GM23338 (cell line): ENCODE data around the gene CCNL1. TPM values are rescaled to one million over a fixed set of nuclear protein-coding genes. Genes with fewer than 3 reads are reported as not detected.

Experiments
- ATAC-seq: fragments of 200-7000 bp; cut with Tn5 transposase; 3 replicates; pipeline ENCODE4 v1.9.1; 2020
- DNase-seq: peaks from one replicate; pipeline ENCODE4 v3.0.0-alpha.2; 2015; ENCODE audit warnings: low spot score
- H2AFZ ChIP-seq: fragments of 200-600 bp; sonication (generic); 2 replicates; pipeline ENCODE4 v1.8.0; 2016; ENCODE audit warnings: antibody characterized with exemption, mild to moderate bottlenecking, moderate library complexity
- H3F3A ChIP-seq: fragments of 200-600 bp; sonication (generic); replicated peaks from 2 replicates; pipeline ENCODE4 v1.8.0; 2017; ENCODE audit warnings: antibody characterized with exemption, mixed run types, low read depth
- H3K27ac ChIP-seq: fragments of 200-600 bp; sonication (generic); 2 replicates; pipeline ENCODE4 v1.6.1; 2016; ENCODE audit warnings: low read depth
- H3K27me3 ChIP-seq: fragments of 200-600 bp; sonication (generic); 2 replicates; pipeline ENCODE4 v1.8.0; 2016; ENCODE audit warnings: mild to moderate bottlenecking, mixed run types, moderate library complexity; ENCODE audit not compliant: insufficient read depth
- H3K36me3 ChIP-seq: fragments of 200-600 bp; sonication (generic); 2 replicates; pipeline ENCODE4 v1.8.0; 2016; ENCODE audit warnings: mild to moderate bottlenecking; ENCODE audit not compliant: insufficient read depth
- H3K4me1 ChIP-seq: fragments of 200-600 bp; sonication (generic); 2 replicates; pipeline ENCODE4 v1.8.0; 2016; ENCODE audit warnings: mild to moderate bottlenecking, moderate library complexity; ENCODE audit not compliant: insufficient read depth
- H3K4me2 ChIP-seq: fragments of 200-600 bp; sonication (generic); 2 replicates; pipeline ENCODE4 v1.7.1; 2017; ENCODE audit warnings: mixed run types
- H3K4me3 ChIP-seq: fragments of 200-600 bp; sonication (generic); 2 replicates; pipeline ENCODE4 v1.6.1; 2016; ENCODE audit warnings: mixed run types
- H3K79me2 ChIP-seq: fragments of 200-600 bp; sonication (generic); replicated peaks from 2 replicates; pipeline ENCODE4 v1.8.0; 2017; ENCODE audit warnings: mild to moderate bottlenecking; ENCODE audit not compliant: insufficient read depth
- H3K9me2 ChIP-seq: fragments of 200-600 bp; sonication (generic); 2 replicates; pipeline ENCODE4 v1.8.0; 2017; ENCODE audit not compliant: insufficient read depth
- H4K20me1 ChIP-seq: fragments of 200-600 bp; sonication (generic); replicated peaks from 2 replicates; pipeline ENCODE4 v1.8.0; 2017; ENCODE audit warnings: mild to moderate bottlenecking; ENCODE audit not compliant: insufficient read depth
- H3K27ac Mint-ChIP-seq: 2 replicates; pipeline ENCODE4 v1.8.0; 2020; ENCODE audit warnings: inconsistent platforms, mild to moderate bottlenecking, moderate library complexity, mixed read lengths
- H3K27me3 Mint-ChIP-seq: 3 replicates; pipeline ENCODE4 v1.8.0; 2022; ENCODE audit warnings: low read depth, mild to moderate bottlenecking, moderate library complexity, mixed read lengths, inconsistent platforms; ENCODE audit not compliant: insufficient read depth, poor library complexity
- H3K36me3 Mint-ChIP-seq: 3 replicates; pipeline ENCODE4 v1.8.0; 2021; ENCODE audit warnings: low read depth, mild to moderate bottlenecking, inconsistent platforms, moderate library complexity, mixed read lengths
- H3K4me1 Mint-ChIP-seq: 3 replicates; pipeline ENCODE4 v1.8.0; 2020; ENCODE audit warnings: mild to moderate bottlenecking, inconsistent platforms, mixed read lengths
- H3K4me3 Mint-ChIP-seq: 3 replicates; pipeline ENCODE4 v1.8.0; 2021; ENCODE audit warnings: moderate library complexity, mild to moderate bottlenecking, inconsistent platforms, mixed read lengths
- H3K9me3 Mint-ChIP-seq: 3 replicates; pipeline ENCODE4 v1.8.0; 2020; ENCODE audit warnings: moderate library complexity, mild to moderate bottlenecking, inconsistent platforms, mixed read lengths
- CTCF ChIP-seq, 2 experiments: fragments of 200-600 bp in 1 of 2; sonication (generic) in 1 of 2; conservative IDR thresholded peaks; 2 replicates each; pipeline versions ENCODE4 v1.5.1 to v1.6.1; 2016 to 2017; ENCODE audit warnings: antibody characterized with exemption in 2 of 2, low read depth in 2 of 2, mild to moderate bottlenecking in 2 of 2, moderate library complexity in 1 of 2
- EZH2 ChIP-seq: fragments of 200-600 bp; sonication (generic); IDR thresholded peaks from one replicate; pipeline ENCODE4 v1.8.0; 2017; ENCODE audit warnings: antibody characterized with exemption, mild to moderate bottlenecking, low read depth; ENCODE audit not compliant: unreplicated experiment
- EZH2phosphoT487 ChIP-seq: fragments of 200-600 bp; sonication (generic); IDR thresholded peaks from one replicate; pipeline ENCODE4 v1.8.1; 2018; ENCODE audit warnings: antibody characterized with exemption; ENCODE audit not compliant: unreplicated experiment
- JUNB ChIP-seq: IDR thresholded peaks from one replicate; pipeline ENCODE4 v1.6.1; 2016; ENCODE audit warnings: antibody characterized with exemption; ENCODE audit not compliant: unreplicated experiment
- NANOG ChIP-seq: IDR thresholded peaks from 2 replicates; pipeline ENCODE4 v1.6.1; 2016; ENCODE audit warnings: antibody characterized with exemption, borderline replicate concordance
- POLR2AphosphoS5 ChIP-seq: IDR thresholded peaks from 2 replicates; pipeline ENCODE4 v1.6.1; 2016; ENCODE audit warnings: antibody characterized with exemption, low read depth
- REST ChIP-seq: IDR thresholded peaks from one replicate; pipeline ENCODE4 v1.6.1; 2018; ENCODE audit warnings: antibody characterized with exemption; ENCODE audit not compliant: unreplicated experiment
- STAT1 ChIP-seq: IDR thresholded peaks from one replicate; pipeline ENCODE4 v1.6.1; 2016; ENCODE audit warnings: antibody characterized with exemption; ENCODE audit not compliant: unreplicated experiment
- ZNF114 ChIP-seq: fragments of 250-450 bp; sonication (Bioruptor Pico); IDR thresholded peaks from 2 replicates; pipeline ENCODE4 v1.5.0; 2020; ENCODE audit warnings: mild to moderate bottlenecking, moderate library complexity
- ZNF331 ChIP-seq: fragments of 250-450 bp; sonication (Bioruptor Pico); IDR thresholded peaks from 2 replicates; pipeline ENCODE4 v1.5.0; 2020; ENCODE audit warnings: low read depth, mild to moderate bottlenecking, moderate library complexity
- ZNF462 ChIP-seq: fragments of 250-450 bp; sonication (Bioruptor Pico); IDR thresholded peaks from 2 replicates; pipeline ENCODE4 v1.5.0; 2020; ENCODE audit warnings: mild to moderate bottlenecking, moderate library complexity
- polyA plus RNA-seq: library from polyadenylated mRNA; unstranded; fragments of >200 nt; fragmentation: Nextera tagmentation; extraction: Ambion mirVana; gene quantifications from 2 replicates; pipeline ENCODE4 v1.2.1, GENCODE V29; 2016
- total RNA-seq: library from RNA; depleted of rRNA; stranded (reverse); fragments of >200 nt; shearing (Covaris generic); gene quantifications from 2 replicates; pipeline ENCODE4 v1.2.3, GENCODE V29; 2014

The CCNL1 gene
- total and polyA plus RNA-seq, 2 experiments from 2014 or later: 108 to 134 TPM

- TF ChIP-seq REST (no peak), EZH2phosphoT487 (no peak), POLR2AphosphoS5 (no peak), JUNB (no peak), ZNF114 (no peak)
Observed at GRCh38 chr3:157180262-157180661, 20.3 kb upstream of the CCNL1 start (continued).

GRCh38 chr3:157179365-157179803 lies 19.4 kb upstream of the CCNL1 start:
- H3K4me3 Mint-ChIP-seq: no peak overlapping the region
- Histone ChIP-seq H3K27ac (no peak overlapping the region), H3K4me3 (no peak overlapping the region), H3K4me2 (no peak overlapping the region), H3K36me3 (0 out of 2 replicates have a peak, but pooled peaks cover 2% of the 10 kb centered on the region), H3K27me3 (no peaks in the 10 kb centered on the region), H3K9me2 (no peaks in the 10 kb centered on the region), H3F3A (no peaks in the 10 kb centered on the region), H3K4me1 (peaks cover 4% of the 10 kb centered on the region; the same call in 1 of the 2 replicates), H2AFZ (no peak overlapping the region), H3K79me2 (peaks cover 14% of the 10 kb centered on the region), H4K20me1 (no peaks in the 10 kb centered on the region)
- peaks cover 66% of the 10 kb centered on the region for H3K36me3 Mint-ChIP-seq
- peaks cover 3% of the 10 kb centered on the region for H3K27me3 Mint-ChIP-seq
- no peak for ATAC-seq
- H3K27ac Mint-ChIP-seq: no peak overlapping the region
- peaks cover 59% of the 10 kb centered on the region for H3K9me3 Mint-ChIP-seq
- H3K4me1 Mint-ChIP-seq: peaks cover 8% of the 10 kb centered on the region; the same call in 2 of the 3 replicates
- no peak for DNase-seq
- TF ChIP-seq POLR2AphosphoS5: no peak
- no peak for TF ChIP-seq ZNF114
- TF ChIP-seq JUNB: no peak
- TF ChIP-seq ZNF331 (CRISPR knock-in tag): no peak
- no peak for TF ChIP-seq EZH2
- TF ChIP-seq STAT1: no peak
- TF ChIP-seq NANOG: no peak
- no peak for TF ChIP-seq EZH2phosphoT487
- TF ChIP-seq CTCF (conservative IDR thresholded peaks at IDR 0.05; ENCODE audit: low read depth in 2 of 2): no peak
- no peak for TF ChIP-seq ZNF462 (CRISPR knock-in tag)
